ENCODE measurements around the gene GABRD. TPM values are rescaled to one million over a fixed set of nuclear protein-coding genes. Genes with fewer than 3 reads are reported as not detected.

The GABRD gene
- total and polyA plus RNA-seq, 2 experiments from 2014 or later = 2.1 to 5.1 TPM

DNA sequence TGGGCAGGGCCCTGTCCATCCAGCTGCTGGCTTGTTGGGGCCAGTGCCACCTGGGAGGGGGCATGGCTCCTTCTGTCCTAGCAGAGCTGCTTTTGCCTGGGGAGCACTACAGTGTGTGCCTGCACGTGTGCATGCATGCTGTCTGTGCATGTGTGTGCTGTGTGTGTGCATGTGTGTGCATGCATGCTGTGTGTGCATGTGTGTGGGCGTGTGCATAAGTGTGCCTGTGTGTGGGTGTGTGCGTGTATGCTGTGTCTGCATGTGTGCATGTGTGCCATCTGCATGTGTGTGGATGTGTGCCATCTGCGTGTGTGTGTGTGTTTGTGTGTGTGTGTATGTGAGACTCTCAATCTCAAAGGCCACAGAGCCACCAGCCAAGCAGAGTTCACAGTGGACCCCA is 22.7 kb downstream of the GABRD start:
- TF ChIP-seq POLR2AphosphoS5 (IDR thresholded peaks at IDR 0.05; ENCODE audit: low read depth) = no peak
- TF ChIP-seq EZH2phosphoT487 (IDR thresholded peaks at IDR 0.05; ENCODE audit: unreplicated experiment) = no peak
- TF ChIP-seq, protein P1, sequence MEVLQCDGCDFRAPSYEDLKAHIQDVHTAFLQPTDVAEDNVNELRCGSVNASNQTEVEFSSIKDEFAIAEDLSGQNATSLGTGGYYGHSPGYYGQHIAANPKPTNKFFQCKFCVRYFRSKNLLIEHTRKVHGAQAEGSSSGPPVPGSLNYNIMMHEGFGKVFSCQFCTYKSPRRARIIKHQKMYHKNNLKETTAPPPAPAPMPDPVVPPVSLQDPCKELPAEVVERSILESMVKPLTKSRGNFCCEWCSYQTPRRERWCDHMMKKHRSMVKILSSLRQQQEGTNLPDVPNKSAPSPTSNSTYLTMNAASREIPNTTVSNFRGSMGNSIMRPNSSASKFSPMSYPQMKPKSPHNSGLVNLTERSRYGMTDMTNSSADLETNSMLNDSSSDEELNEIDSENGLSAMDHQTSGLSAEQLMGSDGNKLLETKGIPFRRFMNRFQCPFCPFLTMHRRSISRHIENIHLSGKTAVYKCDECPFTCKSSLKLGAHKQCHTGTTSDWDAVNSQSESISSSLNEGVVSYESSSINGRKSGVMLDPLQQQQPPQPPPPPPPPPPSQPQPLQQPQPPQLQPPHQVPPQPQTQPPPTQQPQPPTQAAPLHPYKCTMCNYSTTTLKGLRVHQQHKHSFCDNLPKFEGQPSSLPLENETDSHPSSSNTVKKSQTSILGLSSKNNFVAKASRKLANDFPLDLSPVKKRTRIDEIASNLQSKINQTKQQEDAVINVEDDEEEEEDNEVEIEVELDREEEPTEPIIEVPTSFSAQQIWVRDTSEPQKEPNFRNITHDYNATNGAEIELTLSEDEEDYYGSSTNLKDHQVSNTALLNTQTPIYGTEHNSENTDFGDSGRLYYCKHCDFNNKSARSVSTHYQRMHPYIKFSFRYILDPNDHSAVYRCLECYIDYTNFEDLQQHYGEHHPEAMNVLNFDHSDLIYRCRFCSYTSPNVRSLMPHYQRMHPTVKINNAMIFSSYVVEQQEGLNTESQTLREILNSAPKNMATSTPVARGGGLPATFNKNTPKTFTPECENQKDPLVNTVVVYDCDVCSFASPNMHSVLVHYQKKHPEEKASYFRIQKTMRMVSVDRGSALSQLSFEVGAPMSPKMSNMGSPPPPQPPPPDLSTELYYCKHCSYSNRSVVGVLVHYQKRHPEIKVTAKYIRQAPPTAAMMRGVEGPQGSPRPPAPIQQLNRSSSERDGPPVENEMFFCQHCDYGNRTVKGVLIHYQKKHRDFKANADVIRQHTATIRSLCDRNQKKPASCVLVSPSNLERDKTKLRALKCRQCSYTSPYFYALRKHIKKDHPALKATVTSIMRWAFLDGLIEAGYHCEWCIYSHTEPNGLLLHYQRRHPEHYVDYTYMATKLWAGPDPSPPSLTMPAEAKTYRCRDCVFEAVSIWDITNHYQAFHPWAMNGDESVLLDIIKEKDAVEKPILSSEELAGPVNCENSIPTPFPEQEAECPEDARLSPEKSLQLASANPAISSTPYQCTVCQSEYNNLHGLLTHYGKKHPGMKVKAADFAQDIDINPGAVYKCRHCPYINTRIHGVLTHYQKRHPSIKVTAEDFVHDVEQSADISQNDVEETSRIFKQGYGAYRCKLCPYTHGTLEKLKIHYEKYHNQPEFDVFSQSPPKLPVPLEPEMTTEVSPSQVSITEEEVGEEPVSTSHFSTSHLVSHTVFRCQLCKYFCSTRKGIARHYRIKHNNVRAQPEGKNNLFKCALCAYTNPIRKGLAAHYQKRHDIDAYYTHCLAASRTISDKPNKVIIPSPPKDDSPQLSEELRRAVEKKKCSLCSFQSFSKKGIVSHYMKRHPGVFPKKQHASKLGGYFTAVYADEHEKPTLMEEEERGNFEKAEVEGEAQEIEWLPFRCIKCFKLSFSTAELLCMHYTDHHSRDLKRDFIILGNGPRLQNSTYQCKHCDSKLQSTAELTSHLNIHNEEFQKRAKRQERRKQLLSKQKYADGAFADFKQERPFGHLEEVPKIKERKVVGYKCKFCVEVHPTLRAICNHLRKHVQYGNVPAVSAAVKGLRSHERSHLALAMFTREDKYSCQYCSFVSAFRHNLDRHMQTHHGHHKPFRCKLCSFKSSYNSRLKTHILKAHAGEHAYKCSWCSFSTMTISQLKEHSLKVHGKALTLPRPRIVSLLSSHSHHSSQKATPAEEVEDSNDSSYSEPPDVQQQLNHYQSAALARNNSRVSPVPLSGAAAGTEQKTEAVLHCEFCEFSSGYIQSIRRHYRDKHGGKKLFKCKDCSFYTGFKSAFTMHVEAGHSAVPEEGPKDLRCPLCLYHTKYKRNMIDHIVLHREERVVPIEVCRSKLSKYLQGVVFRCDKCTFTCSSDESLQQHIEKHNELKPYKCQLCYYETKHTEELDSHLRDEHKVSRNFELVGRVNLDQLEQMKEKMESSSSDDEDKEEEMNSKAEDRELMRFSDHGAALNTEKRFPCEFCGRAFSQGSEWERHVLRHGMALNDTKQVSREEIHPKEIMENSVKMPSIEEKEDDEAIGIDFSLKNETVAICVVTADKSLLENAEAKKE (CRISPR knock-in tag; IDR thresholded peaks at IDR 0.05) = no peak
- TF ChIP-seq NANOG (IDR thresholded peaks at IDR 0.05; ENCODE audit: borderline replicate concordance) = no peak
- Histone ChIP-seq H3K27ac (ENCODE audit: low read depth) (no peak overlapping the region), H3K9me2 (ENCODE audit: insufficient read depth) (no peaks in the 10 kb centered on the region), H2AFZ (no peak overlapping the region), H4K20me1 (replicated peaks; ENCODE audit: insufficient read depth) (no peaks in the 10 kb centered on the region), H3K4me2 (no peak overlapping the region), H3K4me3 (no peak overlapping the region), H3K79me2 (replicated peaks; ENCODE audit: insufficient read depth) (no peaks in the 10 kb centered on the region), H3K4me1 (ENCODE audit: insufficient read depth) (peaks cover 4% of the 10 kb centered on the region; the same call in 1 of the 2 replicates), H3F3A (replicated peaks; ENCODE audit: low read depth) (0 out of 2 replicates have a peak, but pooled peaks cover 5% of the 10 kb centered on the region), H3K36me3 (ENCODE audit: insufficient read depth) (no peaks in the 10 kb centered on the region), H3K27me3 (ENCODE audit: insufficient read depth) (no peaks in the 10 kb centered on the region)
- H3K27ac Mint-ChIP-seq = no peak overlapping the region
- ATAC-seq (no peak), DNase-seq (ENCODE audit: low spot score) (no peak)
- H3K4me3 Mint-ChIP-seq = no peak overlapping the region
- peaks cover 18% of the 10 kb centered on the region for H3K27me3 Mint-ChIP-seq (ENCODE audit: insufficient read depth, low read depth, poor library complexity)
- H3K36me3 Mint-ChIP-seq (ENCODE audit: low read depth) = no peaks in the 10 kb centered on the region; the same call in 2 of the 3 replicates
- peaks cover under 1% of the 10 kb centered on the region; the same call in 2 of the 3 replicates for H3K4me1 Mint-ChIP-seq
- H3K9me3 Mint-ChIP-seq = no peaks in the 10 kb centered on the region; the same call in 2 of the 3 replicates
